Mesenchymal stem cell (in vitro differentiated cells and primary cell): Measurements from ENCODE around the gene CDC42EP3.

Source experiments
- DNase-seq: peaks from one replicate; pipeline ENCODE4 v3.0.0-alpha.2; 2013
- H2AFZ ChIP-seq: one replicate; pipeline ENCODE4 v1.6.1; 2013; ENCODE audit warnings: low read depth, mild to moderate bottlenecking, control low read depth, inconsistent platforms, low read length, moderate library complexity
- H2AK5ac ChIP-seq: 2 replicates; pipeline ENCODE4 v1.6.1; 2013; ENCODE audit warnings: low read length, moderate library complexity, mild to moderate bottlenecking, inconsistent platforms; ENCODE audit not compliant: severe bottlenecking
- H2BK120ac ChIP-seq: one replicate; pipeline ENCODE4 v1.6.1; 2013; ENCODE audit warnings: low read depth, mild to moderate bottlenecking, inconsistent platforms, low read length, moderate library complexity
- H2BK12ac ChIP-seq, 2 experiments: one replicate each; pipeline ENCODE4 v1.6.1; 2013; ENCODE audit warnings: inconsistent platforms in 2 of 2, low read length in 2 of 2, mild to moderate bottlenecking in 2 of 2, moderate library complexity in 2 of 2, control low read depth in 1 of 2
- H2BK15ac ChIP-seq: one replicate; pipeline ENCODE4 v1.6.1; 2013; ENCODE audit warnings: mild to moderate bottlenecking, low read depth, inconsistent platforms; ENCODE audit not compliant: poor library complexity, severe bottlenecking
- H2BK5ac ChIP-seq: 2 replicates; pipeline ENCODE4 v1.6.1; 2013; ENCODE audit warnings: low read depth, mild to moderate bottlenecking, low read length, control low read depth, inconsistent platforms; ENCODE audit not compliant: poor library complexity, severe bottlenecking
- H3K14ac ChIP-seq, 2 experiments: one replicate each; pipeline ENCODE4 v1.6.1; 2013; ENCODE audit warnings: inconsistent platforms in 2 of 2, low read length in 2 of 2, control low read depth in 1 of 2, mild to moderate bottlenecking in 1 of 2, moderate library complexity in 1 of 2
- H3K18ac ChIP-seq, 2 experiments: one replicate each; pipeline ENCODE4 v1.6.1; 2013; ENCODE audit warnings: inconsistent platforms in 2 of 2, low read length in 2 of 2, control low read depth in 1 of 2, low read depth in 1 of 2, mild to moderate bottlenecking in 1 of 2
- H3K23ac ChIP-seq, 2 experiments: one replicate each; pipeline ENCODE4 v1.6.1; 2013; ENCODE audit warnings: inconsistent platforms in 2 of 2, low read length in 2 of 2, mild to moderate bottlenecking in 2 of 2, moderate library complexity in 2 of 2, control low read depth in 1 of 2
- H3K27ac ChIP-seq: 2 replicates; pipeline ENCODE4 v1.5.1; 2013; ENCODE audit warnings: mild to moderate bottlenecking, moderate library complexity, low read length, control low read depth, inconsistent platforms; ENCODE audit not compliant: poor library complexity, severe bottlenecking
- H3K27me3 ChIP-seq, 2 experiments: 2 replicates each; pipeline versions ENCODE4 v1.6.1 to v1.7.0; 2013; ENCODE audit warnings: low read length in 2 of 2, mild to moderate bottlenecking in 2 of 2, moderate library complexity in 2 of 2, control low read depth in 1 of 2, inconsistent platforms in 1 of 2; ENCODE audit not compliant: control insufficient read depth in 1 of 2, insufficient read depth in 1 of 2
- H3K36me3 ChIP-seq, 2 experiments: 2 replicates each; pipeline versions ENCODE4 v1.6.1 to v1.7.0; 2013; ENCODE audit warnings: low read length in 2 of 2, control low read depth in 1 of 2, inconsistent platforms in 1 of 2, low read depth in 1 of 2, mild to moderate bottlenecking in 1 of 2; ENCODE audit not compliant: insufficient read depth in 2 of 2, control insufficient read depth in 1 of 2
- H3K4ac ChIP-seq, 2 experiments: one replicate each; pipeline ENCODE4 v1.6.1; 2013; ENCODE audit warnings: inconsistent platforms in 2 of 2, low read length in 2 of 2, mild to moderate bottlenecking in 2 of 2, moderate library complexity in 2 of 2, control low read depth in 1 of 2, low read depth in 1 of 2
- H3K4me1 ChIP-seq: 2 replicates; pipeline ENCODE4 v1.6.1; 2013; ENCODE audit warnings: low read depth, low read length, control low read depth; ENCODE audit not compliant: control insufficient read depth, insufficient read depth
- H3K4me2 ChIP-seq: 2 replicates; pipeline ENCODE4 v1.6.1; 2013; ENCODE audit warnings: low read length, mild to moderate bottlenecking, inconsistent platforms; ENCODE audit not compliant: poor library complexity, severe bottlenecking
- H3K4me3 ChIP-seq, 2 experiments: 2 replicates each; pipeline versions ENCODE4 v1.5.1 to v1.7.0; 2013; ENCODE audit warnings: low read length in 2 of 2, mild to moderate bottlenecking in 2 of 2, control low read depth in 1 of 2, low read depth in 1 of 2; ENCODE audit not compliant: insufficient read depth in 1 of 2
- H3K79me1 ChIP-seq: replicated peaks from 2 replicates; pipeline ENCODE4 v1.6.1; 2013; ENCODE audit warnings: mild to moderate bottlenecking, control low read depth, low read length, inconsistent platforms; ENCODE audit not compliant: poor library complexity, severe bottlenecking
- H3K9ac ChIP-seq: 2 replicates; pipeline ENCODE4 v1.7.0; 2013; ENCODE audit warnings: mild to moderate bottlenecking, low read length, moderate library complexity
- H3K9me3 ChIP-seq: 2 replicates; pipeline ENCODE4 v1.7.0; 2013; ENCODE audit warnings: mild to moderate bottlenecking, low read length; ENCODE audit not compliant: control insufficient read depth
- H4K8ac ChIP-seq: one replicate; pipeline ENCODE4 v1.6.1; 2013; ENCODE audit warnings: inconsistent platforms, mild to moderate bottlenecking, low read length, moderate library complexity
- H4K91ac ChIP-seq: one replicate; pipeline ENCODE4 v1.6.1; 2013; ENCODE audit warnings: mild to moderate bottlenecking, low read length, inconsistent platforms
- WGBS: methylation state at CpG from one replicate; pipeline ENCODE4 v1.1.7; 2013; ENCODE audit warnings: mixed read lengths; 5-methylcytosine and 5-hydroxymethylcytosine counted together

Gene CDC42EP3

DNA sequence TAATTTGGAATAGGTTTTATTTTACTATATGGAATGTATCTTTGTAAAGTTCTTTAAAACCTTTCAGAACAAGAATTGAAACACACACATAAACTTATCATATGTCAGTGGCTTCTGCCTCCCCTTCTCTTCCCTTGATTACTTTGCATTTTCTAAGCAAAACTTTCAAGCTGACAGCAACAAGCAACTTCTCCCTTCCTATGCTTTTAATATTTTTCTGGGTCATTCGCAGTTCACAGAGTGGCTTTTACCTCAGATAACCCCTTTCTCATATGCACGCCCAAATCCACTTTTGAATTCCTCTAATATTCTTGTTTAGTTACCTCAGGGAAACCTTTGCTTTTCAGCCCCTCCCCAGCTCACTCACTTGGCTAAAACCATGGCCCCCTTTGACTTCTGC is 36.7 kb upstream of the CDC42EP3 start:
- no peaks in the 10 kb centered on the region for H3K36me3 ChIP-seq
- no peak overlapping the region for H2AFZ ChIP-seq
- no peaks in the 10 kb centered on the region for H3K79me1 ChIP-seq
- H2AK5ac ChIP-seq: no peak overlapping the region
- H3K4ac ChIP-seq: no peak overlapping the region
- no peaks in the 10 kb centered on the region for H3K9me3 ChIP-seq
- no peak for DNase-seq
- no peak overlapping the region for H4K91ac ChIP-seq
- H3K4me2 ChIP-seq: no peak overlapping the region
- H2BK12ac ChIP-seq: no peak overlapping the region
- peak overlapping the region in 1 of 2 experiments; percentile 1 for H3K18ac ChIP-seq
- no peak overlapping the region for H3K23ac ChIP-seq
- no peak overlapping the region for H3K27ac ChIP-seq
- H2BK120ac ChIP-seq: no peak overlapping the region
- H4K8ac ChIP-seq: no peak overlapping the region
- 92% methylated on average over 2 of the region's 2 CpGs for WGBS
- no peak overlapping the region for H3K9ac ChIP-seq
- H3K4me3 ChIP-seq: no peak overlapping the region
- peaks cover 4% of the 10 kb centered on the region for H3K4me1 ChIP-seq
- no peak overlapping the region for H2BK15ac ChIP-seq
- no peak overlapping the region for H2BK5ac ChIP-seq
- no peak overlapping the region for H3K14ac ChIP-seq
- no peaks in the 10 kb centered on the region for H3K27me3 ChIP-seq

GRCh38 chr2:37707393-37707792 is 36.0 kb upstream of the CDC42EP3 start:
- Histone ChIP-seq H2AFZ (no peak overlapping the region), H2BK12ac (no peak overlapping the region), H2AK5ac (no peak overlapping the region), H2BK15ac (no peak overlapping the region), H3K9ac (no peak overlapping the region), H3K4me2 (no peak overlapping the region), H3K27me3 (no peaks in the 10 kb centered on the region), H3K27ac (no peak overlapping the region), H3K36me3 (no peaks in the 10 kb centered on the region), H3K14ac (no peak overlapping the region), H3K18ac (no peak overlapping the region), H3K23ac (no peak overlapping the region), H4K8ac (no peak overlapping the region), H4K91ac (no peak overlapping the region), H3K4me1 (peaks cover 4% of the 10 kb centered on the region), H3K9me3 (no peaks in the 10 kb centered on the region), H3K4ac (no peak overlapping the region), H3K79me1 (no peaks in the 10 kb centered on the region), H2BK5ac (no peak overlapping the region), H3K4me3 (no peak overlapping the region), H2BK120ac (no peak overlapping the region)
- DNase-seq: no peak
- no CpG with 5 or more reads among the region's 1 CpG for WGBS

DNA sequence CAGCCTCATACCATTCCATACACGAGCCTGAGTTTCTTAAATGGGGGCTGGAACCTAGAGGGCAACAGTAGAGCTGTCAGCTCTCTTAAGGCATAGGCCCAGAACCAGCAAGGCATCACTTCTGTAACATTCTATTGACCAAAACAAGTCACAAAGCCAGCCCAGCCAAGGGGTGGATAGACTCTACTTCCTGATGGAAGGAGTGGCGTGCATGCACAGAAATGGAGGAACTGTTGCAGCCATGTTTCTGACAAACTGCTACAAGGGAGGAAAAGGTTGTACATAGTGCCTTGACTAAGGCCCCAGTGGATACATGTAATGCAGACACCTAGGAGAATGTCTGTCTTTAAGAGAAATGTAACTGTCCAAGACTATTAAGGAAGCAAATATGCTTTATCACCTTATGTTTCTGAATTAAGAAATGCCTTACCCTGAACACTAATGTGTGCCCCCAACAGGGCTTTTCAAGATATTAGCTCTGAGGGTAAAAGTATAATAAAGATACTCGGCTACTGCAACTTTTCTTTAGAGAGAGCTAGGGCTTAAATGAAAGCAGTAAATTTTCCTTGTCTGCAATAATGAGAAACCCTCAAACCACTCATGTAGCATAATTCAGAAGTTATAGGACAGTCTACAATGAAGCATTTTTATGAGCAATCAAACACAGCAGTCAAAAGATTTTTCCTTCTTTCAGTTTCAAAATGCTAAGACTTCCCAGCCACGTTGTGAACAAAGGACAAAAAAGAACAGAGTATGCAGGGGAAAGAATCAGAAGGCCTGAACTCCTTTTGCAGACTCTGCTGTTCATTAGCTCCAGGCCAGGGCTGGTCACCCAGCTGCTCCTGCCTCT is 35.1 kb upstream of the CDC42EP3 start:
- H4K91ac ChIP-seq: peak overlapping the region; percentile 28
- H3K9ac ChIP-seq: no peak overlapping the region
- H3K27me3 ChIP-seq: no peaks in the 10 kb centered on the region
- H3K4me1 ChIP-seq: peaks cover 4% of the 10 kb centered on the region
- peak overlapping the region; percentile 20 for H2AK5ac ChIP-seq
- no peaks in the 10 kb centered on the region for H3K36me3 ChIP-seq
- H3K79me1 ChIP-seq: no peaks in the 10 kb centered on the region
- no peak overlapping the region for H2BK15ac ChIP-seq
- H2AFZ ChIP-seq: no peak overlapping the region
- H2BK120ac ChIP-seq: no peak overlapping the region
- no peak overlapping the region for H3K23ac ChIP-seq
- DNase-seq: no peak
- H2BK5ac ChIP-seq: no peak overlapping the region
- peak overlapping the region; percentile 1 to 52 for H3K18ac ChIP-seq
- no peak overlapping the region for H3K14ac ChIP-seq
- no peak overlapping the region for H4K8ac ChIP-seq
- H3K9me3 ChIP-seq: no peaks in the 10 kb centered on the region
- WGBS: 64% methylated on average over 3 of the region's 4 CpGs
- H3K4me2 ChIP-seq: no peak overlapping the region
- peak overlapping the region; percentile 29 to 67 for H2BK12ac ChIP-seq
- H3K4me3 ChIP-seq: no peak overlapping the region
- no peak overlapping the region for H3K27ac ChIP-seq
- no peak overlapping the region for H3K4ac ChIP-seq

DNA sequence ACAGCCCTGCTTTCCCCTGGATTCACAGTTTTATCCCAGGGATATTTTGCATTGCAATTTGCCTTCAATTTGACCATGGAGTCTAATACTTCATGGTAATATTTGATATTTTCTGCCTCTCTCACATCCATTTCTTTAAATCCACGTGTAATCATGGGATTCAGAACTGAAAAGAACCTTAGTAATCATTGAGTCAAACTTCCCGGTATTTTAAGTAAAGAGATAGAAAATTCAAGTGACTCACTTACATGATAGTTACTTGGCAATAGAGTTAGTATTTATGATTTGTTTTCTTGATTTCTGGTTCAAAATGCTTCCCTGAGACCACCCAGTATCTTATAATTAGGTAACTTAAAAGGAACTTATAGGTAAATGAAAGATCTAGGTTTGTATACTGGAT is 33.7 kb upstream of the CDC42EP3 start:
- H2BK5ac ChIP-seq: no peak overlapping the region
- no peaks in the 10 kb centered on the region for H3K4me1 ChIP-seq
- H3K27me3 ChIP-seq: no peaks in the 10 kb centered on the region
- no peak overlapping the region for H2AFZ ChIP-seq
- no peak overlapping the region for H3K27ac ChIP-seq
- no peak overlapping the region for H2BK15ac ChIP-seq
- H3K4me2 ChIP-seq: no peak overlapping the region
- H3K79me1 ChIP-seq: no peaks in the 10 kb centered on the region
- H2BK12ac ChIP-seq: no peak overlapping the region
- no peaks in the 10 kb centered on the region for H3K9me3 ChIP-seq
- H3K23ac ChIP-seq: no peak overlapping the region
- H2AK5ac ChIP-seq: no peak overlapping the region
- H3K36me3 ChIP-seq: no peaks in the 10 kb centered on the region
- peak overlapping the region; percentile 44 for H3K9ac ChIP-seq
- H3K14ac ChIP-seq: no peak overlapping the region
- H3K18ac ChIP-seq: no peak overlapping the region
- no peak overlapping the region for H2BK120ac ChIP-seq
- WGBS: no CpG with 5 or more reads among the region's 2 CpGs
- H3K4ac ChIP-seq: no peak overlapping the region
- no peak overlapping the region for H4K8ac ChIP-seq
- no peak overlapping the region for H3K4me3 ChIP-seq
- no peak overlapping the region for H4K91ac ChIP-seq
- DNase-seq: no peak
